NCI-H1436 treated with DMSO at 0.1 percent for 48 hours (cell line): ENCODE measurements around the gene UMAD1.

ENCODE experiments used
- DNase-seq: peaks from one replicate; lab custom pipeline; 2025; lab: John Stamatoyannopoulos, UW

Gene UMAD1

GRCh38 chr7:7764520-7765396 lies 124.2 kb downstream of the UMAD1 start:
- no peak for DNase-seq

- no peak for DNase-seq
Observed at GRCh38 chr7:7765422-7765821, 124.9 kb downstream of the UMAD1 start.

GRCh38 chr7:7766671-7767070 lies 126.1 kb downstream of the UMAD1 start:
- DNase-seq, result no peak

GRCh38 chr7:7768977-7769709 lies 128.6 kb downstream of the UMAD1 start:
- peak; percentile 71 for DNase-seq

- peak; percentile 71 for DNase-seq
Observed at GRCh38 chr7:7769710-7770627, 129.4 kb downstream of the UMAD1 start.

GRCh38 chr7:7771452-7771851 lies 130.9 kb downstream of the UMAD1 start:
- no peak for DNase-seq

- DNase-seq, result peak; percentile 45
Observed at GRCh38 chr7:7772397-7772821, 131.9 kb downstream of the UMAD1 start.

GRCh38 chr7:7773334-7774309 lies 133.1 kb downstream of the UMAD1 start:
- no peak for DNase-seq

GRCh38 chr7:7779888-7780287 lies 139.3 kb downstream of the UMAD1 start:
- no peak for DNase-seq

GRCh38 chr7:7783001-7783400 lies 142.4 kb downstream of the UMAD1 start:
- no peak for DNase-seq

GRCh38 chr7:7785344-7785973 lies 144.9 kb downstream of the UMAD1 start:
- no peak for DNase-seq

- no peak for DNase-seq
Observed at GRCh38 chr7:7786595-7786994, 146.0 kb downstream of the UMAD1 start.

- DNase-seq, result no peak
Observed at GRCh38 chr7:7789551-7789988, 149.0 kb downstream of the UMAD1 start.

GRCh38 chr7:7790041-7790741 lies 149.6 kb downstream of the UMAD1 start:
- DNase-seq, result no peak

- no peak for DNase-seq
Observed at GRCh38 chr7:7791523-7791922, 151.0 kb downstream of the UMAD1 start.

GRCh38 chr7:7792056-7792455 lies 151.5 kb downstream of the UMAD1 start:
- DNase-seq, result no peak

GRCh38 chr7:7793249-7793648 lies 152.7 kb downstream of the UMAD1 start:
- no peak for DNase-seq

- no peak for DNase-seq
Observed at GRCh38 chr7:7793921-7794320, 153.4 kb downstream of the UMAD1 start.

- DNase-seq, result no peak
Observed at GRCh38 chr7:7795203-7795602, 154.7 kb downstream of the UMAD1 start.

- DNase-seq, result no peak
Observed at GRCh38 chr7:7795630-7796121, 155.1 kb downstream of the UMAD1 start.
